Upper lobe of right lung (tissue), 1 donor: ENCODE data around the gene CNTN2. TPM values are rescaled to one million over a fixed set of nuclear protein-coding genes. Genes with fewer than 3 reads are reported as not detected.

Experiments used
- ATAC-seq: fragments of 200-7000 bp; cut with Tn5 transposase; one replicate; pipeline ENCODE4 v1.9.1; 2020; ENCODE audit warnings: mild to moderate bottlenecking, moderate library complexity
- DNase-seq: peaks from one replicate; pipeline ENCODE4 v3.0.0-alpha.2; 2020
- H3K27ac ChIP-seq: fragments of 200-600 bp; one replicate; pipeline ENCODE4 v1.8.0; 2022
- H3K27me3 ChIP-seq: fragments of 200-600 bp; one replicate; pipeline ENCODE4 v1.8.0; 2022; ENCODE audit warnings: mild to moderate bottlenecking
- H3K36me3 ChIP-seq: fragments of 200-600 bp; one replicate; pipeline ENCODE4 v1.8.0; 2022
- H3K4me1 ChIP-seq: fragments of 200-600 bp; one replicate; pipeline ENCODE4 v1.8.0; 2022
- H3K4me3 ChIP-seq: fragments of 200-600 bp; one replicate; pipeline ENCODE4 v1.8.0; 2022; ENCODE audit warnings: mild to moderate bottlenecking
- H3K9me3 ChIP-seq: fragments of 200-600 bp; one replicate; pipeline ENCODE4 v1.8.0; 2022
- CTCF ChIP-seq: fragments of 200-600 bp; IDR thresholded peaks from one replicate; pipeline ENCODE4 v1.8.0; 2022; ENCODE audit warnings: antibody characterized with exemption
- intact Hi-C: fragments of 100-400 bp; cut with DNase I; formaldehyde crosslinking; loops from one replicate; pipeline ENCODE4 v1.11.0; 2022
- total RNA-seq: library from RNA; stranded (reverse); fragmentation: NEBNext Ultra II Directional; extraction: Animal tissue kit (Norgen Biotek cat#: 25700); gene quantifications from one replicate; pipeline ENCODE4 v1.2.1, GENCODE V29; 2021
- donor health status: DM: no; HTN: yes; CAD: no; lungs with severe emphysema.

The CNTN2 gene
- total RNA-seq, 1 donor from 2014 or later: not detected

DNA sequence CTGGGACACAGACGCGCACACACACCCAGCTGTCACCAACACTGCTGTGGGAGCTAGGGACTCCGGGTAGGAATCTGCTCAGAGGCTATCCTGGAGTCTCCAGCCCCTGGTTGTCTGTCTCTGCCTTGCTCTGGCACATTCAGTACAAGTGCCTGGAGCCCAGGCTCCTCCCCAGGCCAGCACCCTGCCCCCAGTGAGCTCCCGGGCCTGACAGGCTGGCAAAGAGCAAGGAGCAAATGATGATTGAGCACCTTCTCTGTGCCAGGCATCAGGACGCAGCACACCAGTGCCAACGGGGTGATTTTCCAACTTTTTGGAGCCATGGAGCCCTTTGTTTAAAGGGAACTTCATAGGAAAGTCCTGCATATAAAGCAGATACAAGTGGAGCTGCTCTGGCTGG lies 6.5 kb downstream of the CNTN2 start:
- DNase-seq (no peak), ATAC-seq (no peak)
- intact Hi-C loops: no loop called here
- TF ChIP-seq CTCF: no peak
- Histone ChIP-seq H3K4me1 (no peaks in the 10 kb centered on the region), H3K27me3 (peaks cover 31% of the 10 kb centered on the region), H3K36me3 (no peaks in the 10 kb centered on the region), H3K4me3 (no peak overlapping the region), H3K27ac (no peak overlapping the region), H3K9me3 (no peaks in the 10 kb centered on the region)

- ATAC-seq: no peak
- no peak overlapping the region for H3K4me3 ChIP-seq
- no peaks in the 10 kb centered on the region for H3K4me1 ChIP-seq
- no peak for DNase-seq
- intact Hi-C loops: no loop called here
- H3K27me3 ChIP-seq: peaks cover 7% of the 10 kb centered on the region
- no peaks in the 10 kb centered on the region for H3K9me3 ChIP-seq
- no peaks in the 10 kb centered on the region for H3K36me3 ChIP-seq
- H3K27ac ChIP-seq: no peak overlapping the region
- TF ChIP-seq CTCF: no peak
Measured at GRCh38 chr1:205052690-205053089, 9.7 kb downstream of the CNTN2 start.

- DNase-seq (no peak), ATAC-seq (no peak)
- H3K4me3 ChIP-seq: no peak overlapping the region
- intact Hi-C loops: no loop called here
- H3K4me1 ChIP-seq: no peaks in the 10 kb centered on the region
- TF ChIP-seq CTCF: no peak
- peaks cover 7% of the 10 kb centered on the region for H3K27me3 ChIP-seq
- H3K36me3 ChIP-seq: no peaks in the 10 kb centered on the region
- H3K27ac ChIP-seq: no peak overlapping the region
- no peaks in the 10 kb centered on the region for H3K9me3 ChIP-seq
Measured at GRCh38 chr1:205053296-205053695, 10.3 kb downstream of the CNTN2 start.

- ATAC-seq: no peak
- no peak for TF ChIP-seq CTCF
- intact Hi-C loops: no loop called here
- H3K9me3 ChIP-seq: no peaks in the 10 kb centered on the region
- H3K27ac ChIP-seq: no peak overlapping the region
- H3K27me3 ChIP-seq: peaks cover 7% of the 10 kb centered on the region
- no peaks in the 10 kb centered on the region for H3K4me1 ChIP-seq
- no peak for DNase-seq
- H3K4me3 ChIP-seq: no peak overlapping the region
- H3K36me3 ChIP-seq: no peaks in the 10 kb centered on the region
Measured at GRCh38 chr1:205054013-205054412, 11.0 kb downstream of the CNTN2 start.

DNA sequence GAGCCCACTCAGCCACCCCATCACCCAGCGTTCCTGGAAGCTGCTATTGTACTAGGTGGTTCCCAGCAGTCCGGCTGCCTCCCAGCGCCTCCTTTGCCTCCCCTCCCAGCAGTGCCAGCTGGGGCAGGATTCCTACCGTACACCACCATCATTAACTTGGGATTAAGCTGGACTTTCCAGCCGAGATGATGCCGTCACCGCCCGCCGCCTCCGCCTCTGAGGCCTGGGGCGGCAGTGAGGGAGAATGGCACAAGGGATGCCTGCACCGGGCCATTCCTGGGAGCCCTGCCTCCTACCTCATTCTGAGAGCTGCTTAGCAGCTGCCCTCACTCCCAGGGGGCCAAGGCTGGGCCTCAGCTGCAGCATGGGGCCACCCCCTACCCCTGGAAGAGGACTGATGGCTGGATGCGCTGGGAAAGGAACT lies 13.2 kb downstream of the CNTN2 start:
- no peak overlapping the region for H3K27ac ChIP-seq
- DNase-seq: no peak
- H3K9me3 ChIP-seq: no peaks in the 10 kb centered on the region
- H3K4me1 ChIP-seq: no peaks in the 10 kb centered on the region
- ATAC-seq: no peak
- H3K36me3 ChIP-seq: no peaks in the 10 kb centered on the region
- H3K4me3 ChIP-seq: no peak overlapping the region
- H3K27me3 ChIP-seq: peaks cover 7% of the 10 kb centered on the region
- intact Hi-C loops: no loop called here
- no peak for TF ChIP-seq CTCF

GRCh38 chr1:205056956-205057568 lies 14.1 kb downstream of the CNTN2 start:
- TF ChIP-seq CTCF: no peak
- Histone ChIP-seq H3K4me3 (no peak overlapping the region), H3K36me3 (no peaks in the 10 kb centered on the region), H3K27me3 (peaks cover 7% of the 10 kb centered on the region), H3K27ac (no peak overlapping the region), H3K4me1 (no peaks in the 10 kb centered on the region), H3K9me3 (no peaks in the 10 kb centered on the region)
- intact Hi-C loops: no loop called here
- no peak for ATAC-seq
- no peak for DNase-seq
